SK-N-SH treated with all-trans-retinoic acid at 6 μM for 48 hours (cell line): Measurements from ENCODE around the gene TEX54.

Source experiments
- CREB5 ChIP-seq: fragments of 250-450 bp; sonication (Bioruptor Pico); IDR thresholded peaks from 2 replicates; pipeline ENCODE4 v1.5.1; 2020; ENCODE audit warnings: low read depth, mild to moderate bottlenecking, moderate library complexity
- CSDC2 ChIP-seq: fragments of 250-450 bp; sonication (Bioruptor Pico); IDR thresholded peaks from 2 replicates; pipeline ENCODE4 v1.5.0; 2020; ENCODE audit warnings: mild to moderate bottlenecking, moderate library complexity
- POU6F1 ChIP-seq: fragments of 250-450 bp; sonication (Bioruptor Pico); IDR thresholded peaks from 2 replicates; pipeline ENCODE4 v1.8.0; 2021; ENCODE audit warnings: low read depth, mild to moderate bottlenecking, moderate library complexity, borderline replicate concordance
- PPARA ChIP-seq: fragments of 250-450 bp; sonication (Bioruptor Pico); IDR thresholded peaks from 2 replicates; pipeline ENCODE4 v1.5.0; 2020; ENCODE audit warnings: mild to moderate bottlenecking, borderline replicate concordance
- RARB ChIP-seq: fragments of 250-450 bp; sonication (Bioruptor Pico); IDR thresholded peaks from 2 replicates; pipeline ENCODE4 v1.8.0; 2021; ENCODE audit warnings: mild to moderate bottlenecking, moderate library complexity
- TOX ChIP-seq: fragments of 250-450 bp; sonication (Bioruptor Pico); IDR thresholded peaks from 2 replicates; pipeline ENCODE4 v1.8.0; 2021; ENCODE audit warnings: mild to moderate bottlenecking, moderate library complexity, borderline replicate concordance
- ZC3H10 ChIP-seq: fragments of 250-450 bp; sonication (Bioruptor Pico); IDR thresholded peaks from 2 replicates; pipeline ENCODE4 v1.5.1; 2021; ENCODE audit warnings: mild to moderate bottlenecking, moderate library complexity
- ZFP3 ChIP-seq: fragments of 250-450 bp; sonication (Bioruptor Pico); IDR thresholded peaks from 2 replicates; pipeline ENCODE4 v1.5.0; 2020; ENCODE audit warnings: mild to moderate bottlenecking, moderate library complexity
- ZFP30 ChIP-seq: fragments of 450-650 bp; formaldehyde crosslinking; IDR thresholded peaks from 2 replicates; pipeline ENCODE4 v1.5.0; 2022; ENCODE audit warnings: mild to moderate bottlenecking, moderate library complexity
- ZNF565 ChIP-seq: fragments of 450-650 bp; formaldehyde crosslinking; conservative IDR thresholded peaks from 2 replicates; pipeline ENCODE4 v1.5.0; 2020; ENCODE audit warnings: low read depth, mild to moderate bottlenecking, moderate library complexity
- ZNF8 ChIP-seq: fragments of 450-650 bp; formaldehyde crosslinking; IDR thresholded peaks from 2 replicates; pipeline ENCODE4 v1.5.0; 2020; ENCODE audit warnings: mild to moderate bottlenecking, moderate library complexity

DNA sequence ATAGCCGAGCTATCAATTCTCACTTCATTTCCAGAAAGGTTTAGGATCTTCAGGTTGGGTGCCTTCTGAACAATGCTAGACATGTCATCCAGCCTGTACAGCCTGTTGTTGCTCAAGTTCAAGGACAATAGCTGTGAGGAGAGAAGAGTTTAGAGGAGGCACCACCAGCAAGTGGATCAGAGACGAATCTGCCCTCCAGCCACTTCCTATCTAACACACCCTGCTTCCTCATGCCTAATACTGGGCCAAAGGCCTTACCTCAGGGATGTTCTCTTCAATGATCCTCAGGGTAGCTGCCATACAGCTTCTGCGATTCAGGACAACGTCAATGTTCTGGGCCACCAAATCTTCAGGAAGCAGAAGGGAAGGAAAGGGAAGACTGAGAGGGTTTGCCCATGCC, 31.6 kb downstream of the TEX54 start:
- TF ChIP-seq ZFP30 (CRISPR knock-in tag) (no peak), RARB (CRISPR knock-in tag) (no peak), ZNF565 (CRISPR knock-in tag) (no peak), ZNF8 (CRISPR knock-in tag) (no peak), ZFP3 (no peak), POU6F1 (no peak), CREB5 (no peak), CSDC2 (CRISPR knock-in tag) (no peak), TOX (CRISPR knock-in tag) (no peak), ZC3H10 (CRISPR knock-in tag) (no peak), PPARA (CRISPR knock-in tag) (no peak)
